Calu3 (cell line): ENCODE measurements around the gene NOL4L. TPM values are rescaled to one million over a fixed set of nuclear protein-coding genes. Genes with fewer than 3 reads are reported as not detected.
"Not testable (repeated sequence)": the region's sequence is repeated elsewhere in the genome, so short reads cannot be mapped to it uniquely, and the experiment has no call there.

ENCODE experiments used
- BruUV-seq: library from RNA; stranded (reverse); fragments of 400-500 nt; replicated peaks from 2 replicates; lab custom pipeline; 2021; lab: Mats Ljungman, UMichigan
- CTCF ChIA-PET: fragments of 300-600 bp; sonication (Branson Sonifier 250); formaldehyde crosslinking; loops from one replicate; lab custom pipeline; 2022; ENCODE audit warnings: antibody characterized with exemption; lab: Charles Lee
- DNase-seq: peaks from one replicate; pipeline ENCODE4 v3.0.0; 2022
- H3K27ac Mint-ChIP-seq: one replicate; pipeline ENCODE4 v1.8.0; 2022; ENCODE audit warnings: mixed read lengths; ENCODE audit not compliant: unreplicated experiment
- H3K27me3 Mint-ChIP-seq: one replicate; pipeline ENCODE4 v1.8.0; 2022; ENCODE audit warnings: mixed read lengths; ENCODE audit not compliant: unreplicated experiment
- H3K36me3 Mint-ChIP-seq: one replicate; pipeline ENCODE4 v1.8.0; 2022; ENCODE audit warnings: mild to moderate bottlenecking, moderate library complexity, mixed read lengths; ENCODE audit not compliant: insufficient read depth, unreplicated experiment
- H3K4me1 Mint-ChIP-seq: one replicate; pipeline ENCODE4 v1.8.0; 2022; ENCODE audit warnings: mild to moderate bottlenecking, low read depth, mixed read lengths; ENCODE audit not compliant: unreplicated experiment
- H3K4me3 Mint-ChIP-seq: one replicate; pipeline ENCODE4 v1.8.0; 2022; ENCODE audit warnings: mild to moderate bottlenecking, low read depth, moderate library complexity, mixed read lengths; ENCODE audit not compliant: unreplicated experiment
- H3K9me3 Mint-ChIP-seq: one replicate; pipeline ENCODE4 v1.8.0; 2022; ENCODE audit warnings: low read depth, mixed read lengths; ENCODE audit not compliant: unreplicated experiment
- CTCF ChIP-seq: fragments of 200-600 bp; IDR thresholded peaks from one replicate; pipeline ENCODE4 v1.8.0; 2022; ENCODE audit warnings: antibody characterized with exemption; ENCODE audit not compliant: unreplicated experiment
- intact Hi-C: fragments of 100-400 bp; cut with micrococcal nuclease; formaldehyde crosslinking; loops from one replicate; pipeline ENCODE4 v1.10.0; 2022; ENCODE audit not compliant: unreplicated experiment
- total RNA-seq: library from RNA; stranded (reverse); gene quantifications from 2 replicates; pipeline ENCODE4 v1.2.3, GENCODE V29; 2022

NOL4L gene
- total RNA-seq, 1 experiment from 2014 or later: 46.9 TPM

GRCh38 chr20:32418376-32418775 is 166.8 kb downstream of the NOL4L start:
- Mint-ChIP-seq H3K4me1 (peaks cover 6% of the 10 kb centered on the region), H3K36me3 (peaks cover 11% of the 10 kb centered on the region), H3K9me3 (no peaks in the 10 kb centered on the region), H3K27me3 (no peaks in the 10 kb centered on the region), H3K4me3 (no peak overlapping the region), H3K27ac (no peak overlapping the region)
- BruUV-seq: no TSS peak
- TF ChIP-seq CTCF: no peak
- CTCF ChIA-PET: interaction anchor here (0.7 to 1.1 kb wide), 2 partner anchors 12 to 25 kb away, joined by 3 to 4 read pairs; no protein-coding TSS in a partner anchor
- intact Hi-C loops: no loop called here
- no peak for DNase-seq

GRCh38 chr20:32416206-32416605 is 168.9 kb downstream of the NOL4L start:
- no peaks in the 10 kb centered on the region for H3K9me3 Mint-ChIP-seq
- H3K27ac Mint-ChIP-seq: no peak overlapping the region
- peaks cover 11% of the 10 kb centered on the region for H3K36me3 Mint-ChIP-seq
- no peak for DNase-seq
- H3K4me1 Mint-ChIP-seq: peaks cover 6% of the 10 kb centered on the region
- CTCF ChIA-PET: interaction anchor here (0.6 to 0.8 kb wide), 2 partner anchors 41 to 58 kb away, joined by 4 read pairs; partner anchors contain the start of gene ASXL1
- TF ChIP-seq CTCF: no peak
- no peaks in the 10 kb centered on the region for H3K27me3 Mint-ChIP-seq
- no peak overlapping the region for H3K4me3 Mint-ChIP-seq
- BruUV-seq: no TSS peak
- intact Hi-C loops: no loop called here

GRCh38 chr20:32415494-32415893 is 169.6 kb downstream of the NOL4L start:
- intact Hi-C loops: no loop called here
- peak overlapping the region; percentile 5 for H3K27ac Mint-ChIP-seq
- no peak for DNase-seq
- no peak overlapping the region for H3K4me3 Mint-ChIP-seq
- no peak for TF ChIP-seq CTCF
- H3K36me3 Mint-ChIP-seq: peaks cover 11% of the 10 kb centered on the region
- CTCF ChIA-PET: no interaction called here
- no peaks in the 10 kb centered on the region for H3K9me3 Mint-ChIP-seq
- H3K27me3 Mint-ChIP-seq: no peaks in the 10 kb centered on the region
- no TSS peak for BruUV-seq
- H3K4me1 Mint-ChIP-seq: peaks cover 6% of the 10 kb centered on the region

- Mint-ChIP-seq H3K4me1 (peaks cover 6% of the 10 kb centered on the region), H3K4me3 (no peak overlapping the region), H3K27me3 (no peaks in the 10 kb centered on the region), H3K36me3 (peaks cover 6% of the 10 kb centered on the region), H3K27ac (no peak overlapping the region), H3K9me3 (no peaks in the 10 kb centered on the region)
- no peak for DNase-seq
- CTCF ChIA-PET: interaction anchor here (0.7 to 1.0 kb wide), 2 partner anchors 17 to 132 kb away, joined by 4 to 6 read pairs; no protein-coding TSS in a partner anchor
- intact Hi-C loops: loop anchor here (5.0 kb wide), 1 partner anchor 45 kb away; no protein-coding TSS in a partner anchor
- BruUV-seq: no TSS peak
- TF ChIP-seq CTCF: no peak
Observed at GRCh38 chr20:32411955-32412706, 173.0 kb downstream of the NOL4L start.

- H3K27me3 Mint-ChIP-seq, H3K4me1 Mint-ChIP-seq, H3K27ac Mint-ChIP-seq, H3K9me3 Mint-ChIP-seq, H3K36me3 Mint-ChIP-seq, intact Hi-C loops, H3K4me3 Mint-ChIP-seq, DNase-seq, BruUV-seq: not testable (repeated sequence)
- CTCF ChIA-PET: interaction anchor here (0.5 to 0.6 kb wide), 2 partner anchors 12 to 21 kb away, joined by 4 read pairs; no protein-coding TSS in a partner anchor
Observed at GRCh38 chr20:32407131-32407750, 177.9 kb downstream of the NOL4L start.
